Neuronal stem cell (in vitro differentiated cells): ENCODE data around the gene ACAD9.
A peak's percentile ranks its signal among the peaks of the same experiment; 100 is the strongest.

Experiments used
- DNase-seq: peaks from one replicate; pipeline ENCODE4 v3.0.0-alpha.2; 2013; ENCODE audit warnings: low spot score
- H2AFZ ChIP-seq: one replicate; pipeline ENCODE4 v1.6.1; 2013; ENCODE audit warnings: mild to moderate bottlenecking, low read length, inconsistent platforms
- H2AK5ac ChIP-seq: 2 replicates; pipeline ENCODE4 v1.6.1; 2013; ENCODE audit warnings: low read depth, mild to moderate bottlenecking, inconsistent platforms, low read length, moderate library complexity, mixed read lengths
- H2BK120ac ChIP-seq: 2 replicates; pipeline ENCODE4 v1.6.1; 2013; ENCODE audit warnings: low read depth, mild to moderate bottlenecking, inconsistent platforms, low read length, moderate library complexity, mixed read lengths
- H2BK12ac ChIP-seq: one replicate; pipeline ENCODE4 v1.6.1; 2013; ENCODE audit warnings: low read length, inconsistent platforms
- H2BK15ac ChIP-seq: 2 replicates; pipeline ENCODE4 v1.6.1; 2013; ENCODE audit warnings: mild to moderate bottlenecking, low read length, inconsistent platforms, mixed read lengths
- H2BK5ac ChIP-seq: one replicate; pipeline ENCODE4 v1.6.1; 2013; ENCODE audit warnings: inconsistent platforms, mild to moderate bottlenecking, low read length, moderate library complexity
- H3K14ac ChIP-seq: one replicate; pipeline ENCODE4 v1.6.1; 2013; ENCODE audit warnings: low read length, inconsistent platforms
- H3K18ac ChIP-seq: 2 replicates; pipeline ENCODE4 v1.6.1; 2013; ENCODE audit warnings: low read length, inconsistent platforms
- H3K23ac ChIP-seq: 2 replicates; pipeline ENCODE4 v1.6.1; 2013; ENCODE audit warnings: low read depth, mild to moderate bottlenecking, mixed read lengths, low read length, inconsistent platforms; ENCODE audit not compliant: poor library complexity
- H3K27ac ChIP-seq: replicated peaks from 3 replicates; pipeline ENCODE4 v1.5.1; 2013; ENCODE audit warnings: low read length, inconsistent platforms
- H3K27me3 ChIP-seq, 3 experiments: 2 replicates each; pipeline ENCODE4 v1.6.1; 2013; ENCODE audit warnings: low read length in 3 of 3, mild to moderate bottlenecking in 2 of 3, inconsistent platforms in 1 of 3, low read depth in 1 of 3, mixed read lengths in 1 of 3, moderate library complexity in 1 of 3; ENCODE audit not compliant: control insufficient read depth in 3 of 3, insufficient read depth in 3 of 3
- H3K36me3 ChIP-seq, 2 donors: replicated peaks in 1 of 2; 2 replicates each; pipeline ENCODE4 v1.6.1; 2013; ENCODE audit warnings: low read length in 2 of 2; ENCODE audit not compliant: control insufficient read depth in 2 of 2, insufficient read depth in 2 of 2
- H3K4ac ChIP-seq: 2 replicates; pipeline ENCODE4 v1.6.1; 2013; ENCODE audit warnings: inconsistent platforms, mild to moderate bottlenecking, low read length, moderate library complexity
- H3K4me1 ChIP-seq, 2 donors: 1 replicate in 1 of 2; 2 replicates in 1 of 2; pipeline ENCODE4 v1.6.1; 2013; ENCODE audit warnings: low read length in 2 of 2, low read depth in 1 of 2; ENCODE audit not compliant: control insufficient read depth in 2 of 2, insufficient read depth in 1 of 2
- H3K4me2 ChIP-seq: one replicate; pipeline ENCODE4 v1.6.1; 2013; ENCODE audit warnings: mild to moderate bottlenecking, low read length, inconsistent platforms; ENCODE audit not compliant: insufficient read depth, poor library complexity, severe bottlenecking
- H3K4me3 ChIP-seq, 2 donors: 2 replicates each; pipeline ENCODE4 v1.5.1; 2013; ENCODE audit warnings: low read length in 2 of 2, mild to moderate bottlenecking in 2 of 2, inconsistent platforms in 1 of 2, moderate library complexity in 1 of 2
- H3K79me1 ChIP-seq: one replicate; pipeline ENCODE4 v1.6.1; 2013; ENCODE audit warnings: low read depth, mild to moderate bottlenecking, inconsistent platforms, low read length, moderate library complexity
- H3K9ac ChIP-seq: one replicate; pipeline ENCODE4 v1.6.1; 2013; ENCODE audit warnings: mild to moderate bottlenecking, low read depth, low read length, inconsistent platforms; ENCODE audit not compliant: poor library complexity
- H3K9me3 ChIP-seq, 2 donors: replicated peaks in 1 of 2; 2 replicates each; pipeline versions ENCODE3 to v1.6.1; 2013; ENCODE audit warnings: low read length in 2 of 2, mild to moderate bottlenecking in 2 of 2, inconsistent platforms in 1 of 2, low read depth in 1 of 2, mixed read lengths in 1 of 2, moderate library complexity in 1 of 2; ENCODE audit not compliant: control insufficient read depth in 2 of 2, insufficient read depth in 1 of 2
- H4K8ac ChIP-seq: one replicate; pipeline ENCODE4 v1.6.1; 2013; ENCODE audit warnings: low read depth, mild to moderate bottlenecking, inconsistent platforms, low read length, moderate library complexity
- H4K91ac ChIP-seq: one replicate; pipeline ENCODE4 v1.6.1; 2013; ENCODE audit warnings: low read length, low read depth, mild to moderate bottlenecking, inconsistent platforms; ENCODE audit not compliant: poor library complexity
- WGBS, 2 donors: extraction: QIAGEN DNeasy Blood & Tissue Kit; methylation state at CpG; one replicate each; pipeline ENCODE4 v1.1.7; 2013; ENCODE audit warnings: missing lambda C conversion rate in 2 of 2, mixed read lengths in 1 of 2; ENCODE audit not compliant: insufficient read length in 2 of 2, insufficient replicate concordance in 1 of 2; ENCODE audit errors: extremely low coverage in 2 of 2; 5-methylcytosine and 5-hydroxymethylcytosine counted together

Gene ACAD9

DNA sequence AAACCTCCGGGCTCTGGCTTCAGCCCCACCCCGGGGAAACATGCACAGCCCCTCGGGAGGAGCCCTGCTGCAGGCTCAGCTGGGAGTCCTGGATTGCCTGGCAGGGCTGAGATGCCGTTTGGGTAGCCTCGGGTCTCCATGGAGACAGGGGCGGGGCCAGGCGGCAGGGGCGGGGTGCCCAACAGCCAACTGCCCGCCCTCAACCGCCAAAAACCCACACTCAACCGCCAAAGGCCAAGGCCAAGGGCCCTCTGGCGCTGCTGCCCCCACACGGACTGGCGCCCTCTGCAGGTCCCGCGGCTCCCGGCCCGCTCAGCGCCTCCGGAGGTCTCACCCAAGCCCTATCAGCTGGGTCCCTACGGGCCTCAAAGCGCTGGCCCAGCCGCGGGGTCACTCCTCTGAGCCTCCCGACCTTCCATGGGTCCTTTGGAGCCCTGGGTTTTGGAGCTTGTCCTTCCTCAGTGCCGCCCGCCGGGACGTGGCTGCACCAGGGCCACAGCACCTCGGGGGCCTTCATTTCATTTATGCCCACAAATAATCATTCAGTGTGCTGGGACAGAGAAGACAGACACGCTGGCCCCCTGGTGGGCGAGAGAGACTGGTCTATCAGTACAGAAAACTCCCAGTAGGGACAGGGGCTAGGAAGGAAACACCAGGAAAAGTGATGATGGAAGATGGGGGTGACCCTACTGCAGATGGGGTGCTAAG, 33.5 kb upstream of the ACAD9 start:
- Histone ChIP-seq H3K27me3 (no peaks in the 10 kb centered on the region), H4K8ac (no peak overlapping the region), H3K18ac (peak overlapping the region; percentile 65), H3K4me2 (peak overlapping the region; percentile 62), H2AFZ (peak overlapping the region; percentile 72), H3K9ac (no peak overlapping the region), H3K27ac (no peak overlapping the region), H4K91ac (no peak overlapping the region), H2BK120ac (no peak overlapping the region), H3K9me3 (no peaks in the 10 kb centered on the region), H3K23ac (no peak overlapping the region), H3K4ac (no peak overlapping the region), H2BK5ac (no peak overlapping the region), H3K36me3 (no peaks in the 10 kb centered on the region), H2BK15ac (no peak overlapping the region), H3K4me3 (peak overlapping the region in 1 of 2 donors; percentile 64), H3K14ac (no peak overlapping the region), H2BK12ac (no peak overlapping the region), H3K4me1 (peaks cover 5 to 6% of the 10 kb centered on the region in 2 donors), H2AK5ac (no peak overlapping the region), H3K79me1 (no peaks in the 10 kb centered on the region)
- WGBS, 2 donors = no CpG with 5 or more reads among the region's 32 CpGs
- peak; percentile 57 for DNase-seq

DNA sequence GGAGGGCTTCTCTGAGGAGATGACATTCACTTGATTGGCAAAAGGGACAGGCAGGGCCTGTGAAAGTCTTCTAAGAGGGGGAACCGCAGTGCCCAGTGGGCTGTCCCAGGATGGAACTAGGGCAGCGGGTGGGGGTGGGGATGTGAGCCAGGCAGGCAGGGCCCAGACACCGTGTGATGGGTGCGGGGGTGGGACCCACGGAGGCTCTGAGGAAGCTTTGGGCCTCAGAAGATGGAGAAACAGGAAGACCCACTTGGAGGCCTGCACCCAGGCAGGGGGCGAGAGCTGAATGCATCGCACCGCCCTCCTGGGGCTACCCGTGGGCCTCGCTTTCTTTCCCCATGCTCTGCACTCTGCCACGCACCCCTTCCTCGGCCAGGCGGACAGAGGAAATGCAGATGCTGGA, 32.9 kb upstream of the ACAD9 start:
- Histone ChIP-seq H2BK5ac (no peak overlapping the region), H4K91ac (no peak overlapping the region), H3K9me3 (no peaks in the 10 kb centered on the region), H3K14ac (no peak overlapping the region), H3K18ac (no peak overlapping the region), H2BK15ac (no peak overlapping the region), H2BK12ac (no peak overlapping the region), H3K27me3 (no peaks in the 10 kb centered on the region), H3K4me3 (no peak overlapping the region), H2BK120ac (no peak overlapping the region), H3K9ac (no peak overlapping the region), H2AFZ (no peak overlapping the region), H4K8ac (no peak overlapping the region), H3K4me2 (no peak overlapping the region), H3K36me3 (no peaks in the 10 kb centered on the region), H3K27ac (no peak overlapping the region), H2AK5ac (no peak overlapping the region), H3K4me1 (peaks cover 5 to 6% of the 10 kb centered on the region in 2 donors), H3K4ac (no peak overlapping the region), H3K79me1 (no peaks in the 10 kb centered on the region), H3K23ac (no peak overlapping the region)
- WGBS, 2 donors = no CpG with 5 or more reads among the region's 13 CpGs
- no peak for DNase-seq

DNA sequence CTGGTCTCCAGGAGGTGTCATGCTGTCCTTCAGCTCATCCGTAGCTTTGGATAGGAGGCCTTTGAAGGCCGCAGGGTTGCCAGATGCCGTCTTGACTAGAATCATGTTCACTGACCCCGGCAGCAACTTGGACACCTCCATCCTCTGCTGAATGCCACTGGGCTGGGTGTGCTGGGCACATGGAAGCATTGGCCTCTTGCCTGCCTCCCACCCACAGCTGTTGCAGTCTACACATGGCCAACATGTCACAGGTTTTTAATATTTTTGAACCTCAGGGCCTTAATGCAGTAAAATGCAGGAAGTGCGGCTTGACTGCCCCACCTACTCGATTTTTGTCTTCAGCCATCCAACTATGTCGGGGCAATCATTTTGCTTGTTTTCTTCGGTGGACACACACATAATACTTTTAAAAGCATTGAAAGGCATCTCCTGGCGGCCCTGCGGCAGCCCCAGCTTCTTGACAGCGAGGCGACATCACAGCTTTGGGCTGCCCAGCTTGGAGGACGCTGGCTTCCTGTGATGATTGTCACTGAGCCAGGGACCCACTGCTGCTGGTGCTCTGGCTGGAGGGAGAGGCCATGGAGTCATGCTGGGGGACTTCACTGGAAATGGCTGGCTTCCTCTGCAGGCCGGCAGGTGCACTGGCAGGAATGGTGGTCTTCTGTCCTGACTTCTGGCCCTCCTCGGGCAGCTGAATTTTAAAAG, 31.6 kb upstream of the ACAD9 start:
- DNase-seq = no peak
- Histone ChIP-seq H3K18ac (no peak overlapping the region), H3K36me3 (no peaks in the 10 kb centered on the region), H3K4me3 (no peak overlapping the region), H3K9me3 (peaks cover 0 to 4% of the 10 kb centered on the region in 2 donors), H3K4me2 (no peak overlapping the region), H3K27ac (no peak overlapping the region), H3K9ac (peak overlapping the region; percentile 35), H2AFZ (no peak overlapping the region), H3K4ac (no peak overlapping the region), H2BK120ac (peak overlapping the region; percentile 53), H2BK5ac (no peak overlapping the region), H3K27me3 (no peaks in the 10 kb centered on the region), H3K4me1 (peaks cover 5 to 6% of the 10 kb centered on the region in 2 donors), H3K14ac (no peak overlapping the region), H2AK5ac (no peak overlapping the region), H2BK15ac (no peak overlapping the region), H2BK12ac (no peak overlapping the region), H3K23ac (no peak overlapping the region), H4K91ac (no peak overlapping the region), H4K8ac (peak overlapping the region; percentile 25), H3K79me1 (no peaks in the 10 kb centered on the region)
- WGBS, 2 donors = no CpG with 5 or more reads among the region's 15 CpGs

DNA sequence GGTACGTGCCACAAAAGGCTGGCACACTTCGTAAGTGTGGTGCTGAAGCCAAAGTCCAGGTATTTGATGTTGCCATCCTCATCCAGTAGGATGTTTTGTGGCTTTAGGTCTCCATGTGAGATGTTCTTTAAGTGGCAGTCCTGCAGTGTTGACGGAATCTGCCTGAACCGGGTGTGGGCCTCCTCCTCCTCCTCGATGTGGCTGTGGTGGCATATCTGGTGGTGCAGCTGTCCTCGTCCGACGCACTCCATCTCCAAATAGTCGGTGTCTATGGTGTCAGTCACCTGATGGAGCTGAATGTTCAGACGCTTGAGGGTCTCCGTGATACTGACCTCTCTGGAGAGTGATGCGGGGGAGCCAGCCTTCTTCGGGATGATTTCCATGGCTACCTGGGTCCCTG, 30.5 kb upstream of the ACAD9 start:
- H3K23ac ChIP-seq = no peak overlapping the region
- no peak overlapping the region for H2BK15ac ChIP-seq
- no peak overlapping the region for H3K18ac ChIP-seq
- no peak overlapping the region for H2BK5ac ChIP-seq
- no peak overlapping the region for H2BK120ac ChIP-seq
- no CpG with 5 or more reads among the region's 13 CpGs for WGBS, 2 donors
- H3K27me3 ChIP-seq = no peaks in the 10 kb centered on the region
- no peak overlapping the region for H3K4me3 ChIP-seq
- peak overlapping the region; percentile 86 for H2AK5ac ChIP-seq
- no peak for DNase-seq
- H3K4me2 ChIP-seq = no peak overlapping the region
- H3K36me3 ChIP-seq = no peaks in the 10 kb centered on the region
- no peak overlapping the region for H4K91ac ChIP-seq
- H3K4ac ChIP-seq = no peak overlapping the region
- H2AFZ ChIP-seq = no peak overlapping the region
- H2BK12ac ChIP-seq = no peak overlapping the region
- H3K9ac ChIP-seq = peak overlapping the region; percentile 32
- H3K27ac ChIP-seq = no peak overlapping the region
- peaks cover 6 to 9% of the 10 kb centered on the region in 2 donors for H3K9me3 ChIP-seq
- peaks cover 5 to 6% of the 10 kb centered on the region in 2 donors for H3K4me1 ChIP-seq
- no peaks in the 10 kb centered on the region for H3K79me1 ChIP-seq
- no peak overlapping the region for H4K8ac ChIP-seq
- H3K14ac ChIP-seq = no peak overlapping the region
